ENCODE results near the gene CBLN3.

Gene CBLN3

DNA sequence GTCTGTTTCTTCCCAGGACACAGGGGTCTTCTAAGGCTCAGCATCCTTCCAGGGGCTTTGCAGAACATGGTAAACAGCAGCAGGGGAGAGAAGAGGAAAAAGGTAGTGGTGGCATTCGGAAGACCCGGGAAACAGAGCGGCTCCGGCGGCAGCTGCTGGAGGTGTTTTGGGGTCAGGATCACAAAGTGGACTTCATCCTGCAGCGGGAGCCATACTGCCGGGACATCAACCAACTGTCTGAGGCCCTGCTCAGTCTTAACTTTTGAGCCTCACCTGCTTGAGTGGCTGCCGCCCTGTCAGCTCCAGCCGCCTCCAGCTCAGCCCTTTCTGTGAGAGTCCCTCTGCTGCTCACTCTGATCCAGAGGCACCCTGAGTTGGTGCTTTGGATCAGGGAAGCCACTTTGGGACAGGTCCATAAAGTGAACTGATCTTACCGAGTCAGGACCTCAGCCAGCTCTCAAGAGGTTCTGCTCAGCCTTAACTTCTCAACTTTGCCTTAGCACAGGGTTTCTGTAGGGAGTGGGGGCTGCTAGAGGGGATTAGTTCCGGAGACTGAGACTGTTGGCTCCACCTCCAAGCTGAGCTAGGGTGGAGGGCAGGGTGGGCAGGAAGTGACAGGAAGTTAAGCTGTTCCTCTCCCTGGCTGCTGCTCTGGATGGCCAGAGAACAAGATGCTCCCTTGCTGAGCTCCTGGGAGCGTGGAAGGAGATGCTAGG lies 7.7 kb upstream of the CBLN3 start:
- Histone ChIP-seq H3K27me3 (no peaks in the 10 kb centered on the region), H3K36me3 (peaks cover 84% of the 10 kb centered on the region), H3K4me3 (ENCODE audit: low read depth in 1 of 2, low read length in 1 of 2) (peak overlapping the region in 1 of 2 experiments; percentile 2), H3K9me3 (no peaks in the 10 kb centered on the region), H3K27ac (peak overlapping the region; percentile 50), H3K4me1 (ENCODE audit: control insufficient read depth in 1 of 2, insufficient read depth in 1 of 2, low read depth in 1 of 2, low read length in 1 of 2) (peaks cover 24 to 31% of the 10 kb centered on the region in 2 experiments)
- no peak for TF ChIP-seq CTCF (IDR thresholded peaks at IDR 0.05)

DNA sequence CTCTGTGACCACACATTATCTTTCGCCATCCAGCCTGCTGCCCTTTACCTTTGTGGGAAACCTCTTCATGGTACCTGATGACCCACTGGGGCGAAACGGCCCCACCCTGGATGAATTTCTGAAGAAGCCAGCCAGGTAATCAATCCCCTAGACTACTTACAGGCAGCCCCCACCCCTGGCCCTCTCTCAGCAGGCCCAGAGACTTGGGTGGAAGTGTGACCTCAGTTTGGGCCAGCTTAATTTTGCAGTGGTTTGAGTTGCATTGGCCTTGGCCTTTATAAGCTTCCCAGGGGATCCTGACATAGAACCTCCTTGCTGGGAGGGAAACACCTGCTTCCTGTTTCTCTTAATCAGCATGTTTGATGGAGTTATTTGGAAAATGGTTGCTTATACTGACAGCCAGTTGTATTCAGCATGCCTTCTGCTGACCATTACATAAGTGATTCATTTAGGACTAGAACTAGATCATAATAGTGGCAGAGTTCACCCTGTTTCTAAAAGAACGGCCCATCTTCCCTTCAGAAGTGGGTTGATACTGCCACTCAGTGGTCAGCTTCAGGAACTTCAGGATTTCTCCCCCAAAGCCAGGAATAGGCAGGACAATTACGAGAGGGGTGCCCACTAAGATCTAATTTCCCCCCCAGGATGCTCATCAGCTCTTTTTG lies 7.0 kb upstream of the CBLN3 start:
- Histone ChIP-seq H3K27me3 (no peaks in the 10 kb centered on the region), H3K4me3 (ENCODE audit: low read depth in 1 of 2, low read length in 1 of 2) (peak overlapping the region in 1 of 2 experiments; percentile 2), H3K36me3 (peaks cover 89% of the 10 kb centered on the region), H3K4me1 (ENCODE audit: control insufficient read depth in 1 of 2, insufficient read depth in 1 of 2, low read depth in 1 of 2, low read length in 1 of 2) (peaks cover 25 to 31% of the 10 kb centered on the region in 2 experiments), H3K9me3 (no peaks in the 10 kb centered on the region), H3K27ac (peak overlapping the region; percentile 50)
- peak; percentile 81 for TF ChIP-seq CTCF (IDR thresholded peaks at IDR 0.05)

DNA sequence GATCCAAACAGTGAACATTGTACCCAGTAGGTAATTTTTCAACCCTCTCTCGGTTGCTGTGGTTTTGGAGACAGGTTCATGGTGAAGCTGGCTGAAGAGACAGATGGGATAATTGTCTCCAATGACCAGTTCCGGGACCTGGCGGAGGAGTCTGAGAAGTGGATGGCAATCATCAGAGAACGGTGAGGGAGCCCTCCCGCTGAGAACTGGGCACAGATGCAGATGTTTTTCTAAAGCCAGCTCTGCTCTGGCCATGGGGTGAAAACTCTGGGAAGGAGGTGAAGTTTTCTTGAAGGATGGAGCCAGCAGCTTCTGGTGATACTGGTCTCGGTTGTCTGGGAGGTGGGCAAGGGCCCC lies 6.5 kb upstream of the CBLN3 start:
- H3K27ac ChIP-seq, result peak overlapping the region; percentile 50
- H3K36me3 ChIP-seq, result peaks cover 93% of the 10 kb centered on the region
- TF ChIP-seq CTCF (IDR thresholded peaks at IDR 0.05), result no peak
- H3K4me3 ChIP-seq (ENCODE audit: low read depth in 1 of 2, low read length in 1 of 2), result no peak overlapping the region
- no peaks in the 10 kb centered on the region for H3K9me3 ChIP-seq
- H3K4me1 ChIP-seq (ENCODE audit: control insufficient read depth in 1 of 2, insufficient read depth in 1 of 2, low read depth in 1 of 2, low read length in 1 of 2), result peaks cover 30 to 34% of the 10 kb centered on the region in 2 experiments
- H3K27me3 ChIP-seq, result no peaks in the 10 kb centered on the region

DNA sequence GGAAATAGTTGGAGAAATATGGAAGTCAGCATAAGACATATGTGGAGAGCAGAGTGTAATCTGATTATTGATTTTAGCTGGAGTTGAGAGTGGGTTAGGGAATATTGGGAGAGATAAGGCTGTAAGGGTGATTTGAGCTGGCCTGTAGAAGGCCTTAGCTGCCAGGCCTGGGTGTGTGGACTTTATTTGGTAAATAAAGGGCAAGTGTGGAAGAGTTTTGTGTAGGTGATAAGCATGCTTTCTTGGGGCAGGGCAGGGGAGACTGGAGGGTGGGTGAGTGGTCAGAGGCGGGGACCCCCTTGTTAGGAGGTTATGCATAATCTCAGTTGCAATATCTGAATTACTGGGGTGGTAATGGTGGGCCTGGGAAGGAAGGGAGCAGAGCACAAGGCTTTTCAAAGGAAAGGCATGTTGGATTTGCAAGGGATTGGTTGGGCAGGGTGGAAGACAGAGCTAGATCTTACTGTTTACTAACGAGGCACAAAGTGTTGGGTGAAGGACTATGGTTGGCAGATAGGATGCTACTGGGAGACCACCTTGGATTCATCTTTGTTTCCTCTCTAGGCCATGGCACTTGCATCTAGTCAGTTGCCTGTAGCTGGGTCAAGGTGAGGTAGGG lies 5.8 kb upstream of the CBLN3 start:
- H3K4me1 ChIP-seq (ENCODE audit: control insufficient read depth in 1 of 2, insufficient read depth in 1 of 2, low read depth in 1 of 2, low read length in 1 of 2), result peaks cover 37 to 41% of the 10 kb centered on the region in 2 experiments
- H3K27me3 ChIP-seq, result no peaks in the 10 kb centered on the region
- H3K9me3 ChIP-seq, result no peaks in the 10 kb centered on the region
- H3K4me3 ChIP-seq (ENCODE audit: low read depth in 1 of 2, low read length in 1 of 2), result no peak overlapping the region
- no peak for TF ChIP-seq CTCF (IDR thresholded peaks at IDR 0.05)
- H3K27ac ChIP-seq, result no peak overlapping the region
- H3K36me3 ChIP-seq, result peaks cover 88% of the 10 kb centered on the region

- Histone ChIP-seq H3K27ac (no peak overlapping the region), H3K4me3 (ENCODE audit: low read depth in 1 of 2, low read length in 1 of 2) (no peak overlapping the region), H3K36me3 (peaks cover 82% of the 10 kb centered on the region), H3K27me3 (no peaks in the 10 kb centered on the region), H3K4me1 (ENCODE audit: control insufficient read depth in 1 of 2, insufficient read depth in 1 of 2, low read depth in 1 of 2, low read length in 1 of 2) (peaks cover 38 to 43% of the 10 kb centered on the region in 2 experiments), H3K9me3 (no peaks in the 10 kb centered on the region)
- TF ChIP-seq CTCF (IDR thresholded peaks at IDR 0.05), result no peak
These were observed 5.2 kb upstream of the CBLN3 start for GRCh38 chr14:24434676-24435075.
